Neural crest cell (in vitro differentiated cells): ENCODE results near the gene TRIM63. TPM values are rescaled to one million over a fixed set of nuclear protein-coding genes. Genes with fewer than 3 reads are reported as not detected.

ENCODE experiments used
- DNase-seq: peaks from one replicate; pipeline ENCODE4 v3.0.0; 2021; ENCODE audit warnings: low read depth, mixed read lengths, low spot score
- H3K27ac Mint-ChIP-seq: one replicate; pipeline ENCODE4 v1.8.0; 2021; ENCODE audit warnings: mild to moderate bottlenecking, mixed read lengths; ENCODE audit not compliant: unreplicated experiment
- H3K27me3 Mint-ChIP-seq: 2 replicates; pipeline ENCODE4 v1.8.0; 2021; ENCODE audit warnings: low read depth, mild to moderate bottlenecking, mixed read lengths
- H3K36me3 Mint-ChIP-seq: 2 replicates; pipeline ENCODE4 v1.8.0; 2021; ENCODE audit warnings: low read depth, mild to moderate bottlenecking, mixed read lengths
- H3K4me1 Mint-ChIP-seq: 2 replicates; pipeline ENCODE4 v1.8.0; 2021; ENCODE audit warnings: mixed read lengths
- H3K4me3 Mint-ChIP-seq: one replicate; pipeline ENCODE4 v1.8.0; 2021; ENCODE audit warnings: mild to moderate bottlenecking, mixed read lengths
- H3K9me3 Mint-ChIP-seq: 2 replicates; pipeline ENCODE4 v1.8.0; 2021; ENCODE audit warnings: mixed read lengths
- total RNA-seq: library from RNA; stranded (reverse); gene quantifications from 2 replicates; pipeline ENCODE4 v1.2.1, GENCODE V29; 2021
- TF ChIP-seq, protein P1 (sequence below): fragments of 200-600 bp; sonication (generic); conservative IDR thresholded peaks from 2 replicates; pipeline ENCODE4 v1.5.0; 2021; ENCODE audit warnings: antibody characterized with exemption, mild to moderate bottlenecking

Gene TRIM63
- total RNA-seq, 1 donor from 2014 or later, result not detected

DNA sequence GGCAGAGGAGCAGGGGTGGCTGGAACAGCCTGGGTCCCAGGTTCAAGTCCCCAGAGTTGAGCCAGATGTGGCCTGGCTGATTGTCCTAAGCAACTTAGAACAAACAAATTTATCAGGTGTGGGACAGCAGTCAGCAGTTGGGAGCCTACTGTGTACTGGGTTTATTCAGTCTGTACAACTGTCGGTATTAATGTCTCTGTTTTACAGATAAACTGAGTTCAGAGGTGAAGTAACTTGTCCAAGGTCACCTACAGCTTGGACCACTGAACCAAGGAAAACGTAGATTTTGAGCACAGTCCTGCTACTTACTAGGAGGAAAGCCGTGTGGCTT is 14.6 kb upstream of the TRIM63 start:
- Mint-ChIP-seq H3K36me3 (no peaks in the 10 kb centered on the region), H3K27ac (no peak overlapping the region), H3K9me3 (no peaks in the 10 kb centered on the region), H3K4me1 (peaks cover 13% of the 10 kb centered on the region), H3K27me3 (peaks cover 21% of the 10 kb centered on the region), H3K4me3 (no peak overlapping the region)
- DNase-seq, result no peak
- TF ChIP-seq, protein P1, sequence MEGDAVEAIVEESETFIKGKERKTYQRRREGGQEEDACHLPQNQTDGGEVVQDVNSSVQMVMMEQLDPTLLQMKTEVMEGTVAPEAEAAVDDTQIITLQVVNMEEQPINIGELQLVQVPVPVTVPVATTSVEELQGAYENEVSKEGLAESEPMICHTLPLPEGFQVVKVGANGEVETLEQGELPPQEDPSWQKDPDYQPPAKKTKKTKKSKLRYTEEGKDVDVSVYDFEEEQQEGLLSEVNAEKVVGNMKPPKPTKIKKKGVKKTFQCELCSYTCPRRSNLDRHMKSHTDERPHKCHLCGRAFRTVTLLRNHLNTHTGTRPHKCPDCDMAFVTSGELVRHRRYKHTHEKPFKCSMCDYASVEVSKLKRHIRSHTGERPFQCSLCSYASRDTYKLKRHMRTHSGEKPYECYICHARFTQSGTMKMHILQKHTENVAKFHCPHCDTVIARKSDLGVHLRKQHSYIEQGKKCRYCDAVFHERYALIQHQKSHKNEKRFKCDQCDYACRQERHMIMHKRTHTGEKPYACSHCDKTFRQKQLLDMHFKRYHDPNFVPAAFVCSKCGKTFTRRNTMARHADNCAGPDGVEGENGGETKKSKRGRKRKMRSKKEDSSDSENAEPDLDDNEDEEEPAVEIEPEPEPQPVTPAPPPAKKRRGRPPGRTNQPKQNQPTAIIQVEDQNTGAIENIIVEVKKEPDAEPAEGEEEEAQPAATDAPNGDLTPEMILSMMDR, result no peak

DNA sequence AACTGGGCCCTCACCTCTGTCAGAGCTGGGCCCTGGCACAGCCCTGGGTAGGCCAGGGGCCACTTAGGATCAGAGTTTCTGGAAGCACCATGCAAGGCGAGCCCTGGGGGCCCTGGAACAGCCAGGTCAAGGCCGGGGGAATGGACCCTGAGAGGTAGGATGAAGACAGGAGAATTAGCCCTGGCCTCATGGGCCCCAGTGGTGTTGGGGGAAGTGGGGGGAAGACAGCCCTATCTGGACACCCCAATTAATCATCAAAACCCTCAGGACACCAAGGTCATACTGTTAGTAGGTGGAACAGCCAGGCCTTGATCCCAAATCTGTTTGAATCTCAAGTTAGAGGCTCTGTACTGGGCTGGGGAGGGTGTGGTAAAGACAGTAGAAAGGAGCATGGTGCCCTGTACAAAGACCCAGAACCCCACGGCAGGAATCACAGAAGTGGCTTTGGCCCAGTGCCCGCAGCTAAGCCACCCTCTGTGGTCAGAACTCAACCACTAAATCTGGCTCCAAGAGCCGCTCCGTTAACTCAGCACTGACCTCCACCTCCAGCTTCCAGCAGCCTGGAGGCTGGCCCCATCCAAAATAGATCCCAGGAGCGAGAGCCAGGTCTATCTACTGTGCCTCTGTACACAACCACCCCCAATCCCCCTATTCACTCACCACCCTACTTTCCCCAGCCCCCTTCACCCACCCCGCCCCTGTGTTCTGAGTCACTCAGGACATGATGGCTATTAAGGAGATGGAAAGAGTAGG is 14.0 kb upstream of the TRIM63 start:
- H3K4me1 Mint-ChIP-seq, result peaks cover 13% of the 10 kb centered on the region
- no peak for DNase-seq
- H3K27me3 Mint-ChIP-seq, result peaks cover 21% of the 10 kb centered on the region
- H3K4me3 Mint-ChIP-seq, result no peak overlapping the region
- TF ChIP-seq, protein P1, result no peak
- no peaks in the 10 kb centered on the region for H3K36me3 Mint-ChIP-seq
- no peaks in the 10 kb centered on the region for H3K9me3 Mint-ChIP-seq
- H3K27ac Mint-ChIP-seq, result peak overlapping the region; percentile 62

GRCh38 chr1:26079960-26080814 is 12.8 kb upstream of the TRIM63 start:
- no peak for DNase-seq
- no peak overlapping the region for H3K27ac Mint-ChIP-seq
- TF ChIP-seq, protein P1, result no peak
- H3K36me3 Mint-ChIP-seq, result no peaks in the 10 kb centered on the region
- no peak overlapping the region for H3K4me3 Mint-ChIP-seq
- peaks cover 17% of the 10 kb centered on the region for H3K27me3 Mint-ChIP-seq
- no peaks in the 10 kb centered on the region for H3K9me3 Mint-ChIP-seq
- H3K4me1 Mint-ChIP-seq, result peaks cover 13% of the 10 kb centered on the region

DNA sequence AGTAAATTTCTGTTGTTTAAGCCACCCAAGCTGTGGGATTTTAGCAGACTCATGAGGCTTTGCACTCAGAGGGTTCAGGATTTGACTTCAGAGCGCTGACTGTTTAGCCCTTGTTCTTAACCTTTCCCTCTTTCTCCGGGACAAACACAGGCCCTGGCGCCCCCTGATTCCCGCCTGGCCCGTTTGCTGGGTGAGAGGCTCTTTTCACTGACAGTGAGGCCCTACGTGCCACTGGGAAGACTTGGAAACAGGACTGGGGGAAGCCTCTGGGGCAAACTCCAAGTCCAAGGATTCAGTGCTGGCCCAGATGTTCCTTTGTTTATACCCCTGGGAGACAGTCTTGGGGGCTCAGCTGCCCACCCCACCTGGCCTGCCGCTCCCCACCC is 11.7 kb upstream of the TRIM63 start:
- DNase-seq, result no peak
- Mint-ChIP-seq H3K36me3 (no peaks in the 10 kb centered on the region), H3K4me3 (no peak overlapping the region), H3K9me3 (no peaks in the 10 kb centered on the region), H3K4me1 (peaks cover 13% of the 10 kb centered on the region), H3K27ac (peak overlapping the region; percentile 32), H3K27me3 (peaks cover 9% of the 10 kb centered on the region)
- TF ChIP-seq, protein P1, result no peak

DNA sequence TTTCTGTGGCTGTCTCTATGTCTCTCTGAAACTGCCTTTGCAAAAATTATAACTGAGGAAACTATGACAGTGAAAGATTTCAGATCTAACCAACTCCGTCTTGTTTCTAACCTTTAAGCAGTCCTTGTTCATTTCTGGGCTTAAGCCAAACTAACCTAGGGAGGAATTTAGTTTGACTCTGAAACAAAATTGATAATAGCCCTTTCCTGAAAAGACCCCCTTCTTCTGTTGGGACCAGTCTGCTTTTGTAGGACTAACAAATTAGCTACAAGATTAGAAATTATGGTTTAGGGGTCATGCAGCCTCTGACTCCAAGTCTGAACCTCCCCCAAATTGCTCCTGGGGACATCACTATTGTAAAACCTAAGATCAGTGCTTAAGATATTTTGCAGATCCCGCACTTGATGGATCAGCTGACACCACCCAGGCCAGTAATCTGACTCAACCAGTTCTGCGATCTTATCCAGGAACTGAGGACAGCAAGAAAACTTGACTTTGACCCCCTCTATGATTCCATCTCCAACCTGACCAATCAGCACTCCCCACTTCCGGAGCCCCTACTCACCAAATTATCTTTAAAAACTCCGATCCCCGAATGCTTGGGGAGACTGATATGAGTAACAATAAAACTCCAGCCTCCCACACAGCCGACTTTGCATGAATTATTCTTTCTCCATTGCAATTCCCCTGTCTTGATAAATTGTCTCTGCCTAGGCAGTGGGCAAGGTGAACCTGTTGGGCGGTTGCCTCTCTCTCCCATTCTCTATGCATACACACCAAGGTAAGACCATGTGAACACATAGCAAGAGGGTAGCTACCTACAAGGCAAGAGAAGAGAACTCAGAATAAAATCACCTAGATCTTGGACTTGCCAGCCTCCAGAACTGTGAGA is 11.1 kb upstream of the TRIM63 start:
- Mint-ChIP-seq H3K27me3 (peaks cover 4% of the 10 kb centered on the region), H3K4me1 (peaks cover 13% of the 10 kb centered on the region), H3K9me3 (no peaks in the 10 kb centered on the region), H3K4me3 (no peak overlapping the region), H3K36me3 (no peaks in the 10 kb centered on the region), H3K27ac (no peak overlapping the region)
- TF ChIP-seq, protein P1, result no peak
- DNase-seq, result no peak
